Aorta (tissue), 5 donors: ENCODE measurements around the gene GABRB3. TPM values are rescaled to one million over a fixed set of nuclear protein-coding genes. Genes with fewer than 3 reads are reported as not detected.

ENCODE experiments used
- ATAC-seq: fragments of 200-7000 bp; cut with Tn5 transposase; one replicate; pipeline ENCODE4 v1.9.1; 2022; ENCODE audit warnings: moderate library complexity; ENCODE audit not compliant: low FRiP score
- DNase-seq, 2 donors: peaks; one replicate each; pipeline ENCODE4 v3.0.0-alpha.2; 2020
- H3K27ac ChIP-seq, 2 donors: one replicate each; pipeline ENCODE4 v1.5.1; 2013; ENCODE audit warnings: low read length in 2 of 2, mild to moderate bottlenecking in 2 of 2, moderate library complexity in 2 of 2, control low read depth in 1 of 2, inconsistent platforms in 1 of 2, low read depth in 1 of 2
- H3K27me3 ChIP-seq, 2 donors: one replicate each; pipeline ENCODE4 v1.6.1; 2013; ENCODE audit warnings: control low read depth in 1 of 2, low read length in 1 of 2, mild to moderate bottlenecking in 1 of 2, moderate library complexity in 1 of 2; ENCODE audit not compliant: insufficient read depth in 2 of 2, control insufficient read depth in 1 of 2
- H3K36me3 ChIP-seq, 2 donors: one replicate each; pipeline ENCODE4 v1.6.1; 2013; ENCODE audit warnings: control low read depth in 1 of 2, low read length in 1 of 2, mild to moderate bottlenecking in 1 of 2; ENCODE audit not compliant: insufficient read depth in 2 of 2, control insufficient read depth in 1 of 2
- H3K4me1 ChIP-seq, 2 donors: one replicate each; pipeline ENCODE4 v1.6.1; 2013; ENCODE audit warnings: low read length in 2 of 2, control low read depth in 1 of 2, mild to moderate bottlenecking in 1 of 2, moderate library complexity in 1 of 2; ENCODE audit not compliant: insufficient read depth in 2 of 2, control insufficient read depth in 1 of 2
- H3K4me3 ChIP-seq, 2 donors: one replicate each; pipeline ENCODE4 v1.5.1; 2013; ENCODE audit warnings: low read length in 2 of 2, control low read depth in 1 of 2, mild to moderate bottlenecking in 1 of 2
- H3K9me3 ChIP-seq: one replicate; pipeline ENCODE4 v1.6.1; 2013; ENCODE audit warnings: mild to moderate bottlenecking, low read length; ENCODE audit not compliant: control insufficient read depth
- whole genome bisulfite sequencing, 2 donors: extraction: QIAGEN DNeasy Blood & Tissue Kit; methylation state at CpG; one replicate each; pipeline ENCODE4 v1.1.7; 2013; 5-methylcytosine and 5-hydroxymethylcytosine counted together
- intact Hi-C, 2 donors: fragments of 100-400 bp; cut with DNase I; formaldehyde crosslinking; loops; one replicate each; pipeline versions ENCODE4 v1.14.2 to v1.15.0; 2022
- polyA plus RNA-seq, 2 donors: library from polyadenylated mRNA; stranded (reverse); fragments of 200-250 nt; gene quantifications; one replicate each; pipeline ENCODE4 v1.2.3, GENCODE V29; 2013
- total RNA-seq, 2 donors: library from RNA; stranded (reverse); fragmentation: NEBNext Ultra II Directional; extraction: Animal tissue kit (Norgen Biotek cat#: 25700); gene quantifications; one replicate each; pipeline ENCODE4 v1.2.1, GENCODE V29; 2021
- donor health status: healthy with polysubstance abuse.
- donor health status: Bipolar disorder and iron deficiency.
- donor health status: DM: no; HTN: no; CAD: no.
- donor health status: DM: no; HTN: no; CAD: no.
- donor health status: DM: yes; HTN: yes; CAD: no.

The GABRB3 gene
- total and polyA plus RNA-seq, 4 donors, result 0.50 to 1.1 (median 0.92) TPM

GRCh38 chr15:26635105-26635504 lies 137.8 kb downstream of the GABRB3 start:
- H3K9me3 ChIP-seq, result peaks cover 5% of the 10 kb centered on the region
- H3K27ac ChIP-seq, result no peak overlapping the region
- no peaks in the 10 kb centered on the region for H3K27me3 ChIP-seq
- H3K36me3 ChIP-seq, result no peaks in the 10 kb centered on the region
- no peaks in the 10 kb centered on the region for H3K4me1 ChIP-seq
- DNase-seq (no peak), ATAC-seq (no peak)
- H3K4me3 ChIP-seq, result no peak overlapping the region
- 57 to 62% methylated on average over 2 of the region's 2 CpGs for WGBS, 2 donors
- intact Hi-C loops, result no loop called here

GRCh38 chr15:26634319-26634718 lies 138.5 kb downstream of the GABRB3 start:
- no peak for DNase-seq
- intact Hi-C loops, result no loop called here

GRCh38 chr15:26632500-26632899 lies 140.4 kb downstream of the GABRB3 start:
- Histone ChIP-seq H3K27ac (no peak overlapping the region), H3K27me3 (no peaks in the 10 kb centered on the region), H3K9me3 (peaks cover 3% of the 10 kb centered on the region), H3K36me3 (no peaks in the 10 kb centered on the region), H3K4me3 (no peak overlapping the region), H3K4me1 (no peaks in the 10 kb centered on the region)
- 50 to 61% methylated on average over 4 of the region's 4 CpGs for WGBS, 2 donors
- intact Hi-C loops, result no loop called here
- no peak for ATAC-seq
- no peak for DNase-seq

More at GRCh38 chr15:26634319-26634718, 138.5 kb downstream of the GABRB3 start:
- 59 to 72% methylated on average over 5 of the region's 5 CpGs for WGBS, 2 donors
- no peak for ATAC-seq
- Histone ChIP-seq H3K27me3 (no peaks in the 10 kb centered on the region), H3K36me3 (no peaks in the 10 kb centered on the region), H3K9me3 (peaks cover 5% of the 10 kb centered on the region), H3K27ac (no peak overlapping the region), H3K4me3 (no peak overlapping the region), H3K4me1 (no peaks in the 10 kb centered on the region)

- Histone ChIP-seq H3K4me1 (no peaks in the 10 kb centered on the region), H3K27me3 (no peaks in the 10 kb centered on the region), H3K4me3 (no peak overlapping the region), H3K27ac (no peak overlapping the region), H3K9me3 (peaks cover 3% of the 10 kb centered on the region), H3K36me3 (no peaks in the 10 kb centered on the region)
- intact Hi-C loops, result no loop called here
- ATAC-seq (no peak), DNase-seq (no peak)
- 63 to 70% methylated on average over 6 of the region's 6 CpGs for WGBS, 2 donors
Measured at GRCh38 chr15:26631894-26632293, 141.0 kb downstream of the GABRB3 start.

GRCh38 chr15:26630857-26631256 lies 142.0 kb downstream of the GABRB3 start:
- DNase-seq (no peak), ATAC-seq (no peak)
- 37 to 47% methylated on average over 4 of the region's 4 CpGs for WGBS, 2 donors
- no peak overlapping the region for H3K27ac ChIP-seq
- intact Hi-C loops, result no loop called here
- H3K27me3 ChIP-seq, result no peaks in the 10 kb centered on the region
- no peaks in the 10 kb centered on the region for H3K36me3 ChIP-seq
- no peak overlapping the region for H3K4me3 ChIP-seq
- no peaks in the 10 kb centered on the region for H3K4me1 ChIP-seq
- peaks cover 2% of the 10 kb centered on the region for H3K9me3 ChIP-seq

GRCh38 chr15:26628879-26629529 lies 143.9 kb downstream of the GABRB3 start:
- ATAC-seq (peak; percentile 51), DNase-seq (peak; percentile 58 to 83)
- WGBS, 2 donors, result 69 to 77% methylated on average over 41 of the region's 41 CpGs
- Histone ChIP-seq H3K36me3 (no peaks in the 10 kb centered on the region), H3K27ac (no peak overlapping the region), H3K9me3 (no peaks in the 10 kb centered on the region), H3K4me3 (no peak overlapping the region), H3K27me3 (no peaks in the 10 kb centered on the region), H3K4me1 (no peaks in the 10 kb centered on the region)
- intact Hi-C loops, result no loop called here

GRCh38 chr15:26628071-26628470 lies 144.8 kb downstream of the GABRB3 start:
- no peaks in the 10 kb centered on the region for H3K27me3 ChIP-seq
- DNase-seq (no peak), ATAC-seq (no peak)
- WGBS, 2 donors, result 80 to 83% methylated on average over 3 of the region's 3 CpGs
- no peaks in the 10 kb centered on the region for H3K4me1 ChIP-seq
- H3K36me3 ChIP-seq, result no peaks in the 10 kb centered on the region
- H3K4me3 ChIP-seq, result no peak overlapping the region
- intact Hi-C loops, result no loop called here
- no peak overlapping the region for H3K27ac ChIP-seq
- H3K9me3 ChIP-seq, result no peaks in the 10 kb centered on the region

- H3K27ac ChIP-seq, result no peak overlapping the region
- no peaks in the 10 kb centered on the region for H3K27me3 ChIP-seq
- H3K4me1 ChIP-seq, result no peaks in the 10 kb centered on the region
- intact Hi-C loops, result no loop called here
- DNase-seq (no peak), ATAC-seq (no peak)
- H3K36me3 ChIP-seq, result no peaks in the 10 kb centered on the region
- no peaks in the 10 kb centered on the region for H3K9me3 ChIP-seq
- no peak overlapping the region for H3K4me3 ChIP-seq
- WGBS, 2 donors, result 93 to 94% methylated on average over 17 of the region's 17 CpGs
Measured at GRCh38 chr15:26624128-26624527, 148.7 kb downstream of the GABRB3 start.

- H3K4me3 ChIP-seq, result no peak overlapping the region
- 77 to 86% methylated on average over 9 of the region's 9 CpGs for WGBS, 2 donors
- intact Hi-C loops, result no loop called here
Measured at GRCh38 chr15:26623071-26623470, 149.8 kb downstream of the GABRB3 start.

More at GRCh38 chr15:26623071-26623470, 149.8 kb downstream of the GABRB3 start:
- H3K4me1 ChIP-seq, result no peaks in the 10 kb centered on the region
- H3K27me3 ChIP-seq, result no peaks in the 10 kb centered on the region
- no peak for DNase-seq
- H3K27ac ChIP-seq, result no peak overlapping the region
- H3K9me3 ChIP-seq, result no peaks in the 10 kb centered on the region
- H3K36me3 ChIP-seq, result no peaks in the 10 kb centered on the region
- ATAC-seq, result no peak
